OCI-LY3 (cell line): ENCODE results near the gene OR8S1.

Source experiments
- CTCF ChIP-seq: fragments of 200-600, 300-600 bp; sonication (generic); IDR thresholded peaks from 2 replicates; pipeline ENCODE4 v1.5.1; 2014; ENCODE audit warnings: antibody characterized with exemption, low read length, low read depth
- EZH2phosphoT487 ChIP-seq: fragments of 200-600 bp; shearing (Covaris generic); IDR thresholded peaks from 2 replicates; pipeline ENCODE4 v1.6.1; 2018; ENCODE audit warnings: antibody characterized with exemption, mixed run types, low read depth

GRCh38 chr12:48510111-48510510 is 15.3 kb upstream of the OR8S1 start:
- TF ChIP-seq CTCF = no peak
- TF ChIP-seq EZH2phosphoT487 = no peak
